ENCODE results near the gene MACROD2. TPM values are rescaled to one million over a fixed set of nuclear protein-coding genes. Genes with fewer than 3 reads are reported as not detected.

The MACROD2 gene
- total RNA-seq, 4 donors from 2014 or later = 4.6 to 33.0 (median 8.3) TPM

- Histone ChIP-seq H3K27me3 (no peaks in the 10 kb centered on the region), H3K27ac (no peak overlapping the region), H3K4me1 (no peaks in the 10 kb centered on the region), H3K36me3 (no peaks in the 10 kb centered on the region), H3K4me3 (no peak overlapping the region), H3K9me3 (no peaks in the 10 kb centered on the region)
- intact Hi-C loops (cut with DNase I; ENCODE audit: low total_unique reads) = no loop called here
- DNase-seq = no peak
- in situ Hi-C loops (cut with MboI; ENCODE audit: low pct_ligation_motif_present in 1 of 4, low pct_unique_long_range_greater_than_20kb in 1 of 4, low sequenced_read_pairs in 3 of 4) = no loop called here
- TF ChIP-seq EP300 (IDR thresholded peaks at IDR 0.05; ENCODE audit: low read depth) (no peak), POLR2AphosphoS5 (IDR thresholded peaks at IDR 0.05) (no peak), POLR2A (IDR thresholded peaks at IDR 0.05) (no peak), CTCF (IDR thresholded peaks at IDR 0.05) (no peak)
- WGBS, 2 donors (ENCODE audit: low coverage in 1 of 2) = 70% methylated on average over 1 of the region's 1 CpG; no CpG with 5 or more reads in 1 of the 2 donors
Observed at GRCh38 chr20:14935285-14935684, 940.0 kb downstream of the MACROD2 start.

- WGBS, 2 donors (ENCODE audit: low coverage in 1 of 2) = 71 to 73% methylated on average over 3 of the region's 3 CpGs
- Histone ChIP-seq H3K4me1 (no peaks in the 10 kb centered on the region), H3K36me3 (no peaks in the 10 kb centered on the region), H3K27ac (no peak overlapping the region), H3K27me3 (no peaks in the 10 kb centered on the region), H3K4me3 (no peak overlapping the region), H3K9me3 (no peaks in the 10 kb centered on the region)
- in situ Hi-C loops (cut with MboI; ENCODE audit: low pct_ligation_motif_present in 1 of 4, low pct_unique_long_range_greater_than_20kb in 1 of 4, low sequenced_read_pairs in 3 of 4) (no loop called here), intact Hi-C loops (cut with DNase I; ENCODE audit: low total_unique reads) (no loop called here)
- TF ChIP-seq POLR2A (IDR thresholded peaks at IDR 0.05) = no peak
- no peak for TF ChIP-seq CTCF (IDR thresholded peaks at IDR 0.05)
- TF ChIP-seq EP300 (IDR thresholded peaks at IDR 0.05; ENCODE audit: low read depth) = no peak
- TF ChIP-seq POLR2AphosphoS5 (IDR thresholded peaks at IDR 0.05) = no peak
- no peak for DNase-seq
Observed at GRCh38 chr20:14937021-14937420, 941.7 kb downstream of the MACROD2 start.

GRCh38 chr20:14937846-14938245 lies 942.5 kb downstream of the MACROD2 start:
- intact Hi-C loops (cut with DNase I; ENCODE audit: low total_unique reads) (no loop called here), in situ Hi-C loops (cut with MboI; ENCODE audit: low pct_ligation_motif_present in 1 of 4, low pct_unique_long_range_greater_than_20kb in 1 of 4, low sequenced_read_pairs in 3 of 4) (no loop called here)
- H3K27ac ChIP-seq = no peak overlapping the region
- no peak overlapping the region for H3K4me3 ChIP-seq
- no peaks in the 10 kb centered on the region for H3K36me3 ChIP-seq
- 67 to 74% methylated on average over 1 to 2 of the region's 2 CpGs for WGBS, 2 donors (ENCODE audit: low coverage in 1 of 2)
- DNase-seq = no peak
- TF ChIP-seq POLR2AphosphoS5 (IDR thresholded peaks at IDR 0.05) = no peak
- no peak for TF ChIP-seq POLR2A (IDR thresholded peaks at IDR 0.05)
- no peak for TF ChIP-seq EP300 (IDR thresholded peaks at IDR 0.05; ENCODE audit: low read depth)
- no peak for TF ChIP-seq CTCF (IDR thresholded peaks at IDR 0.05)
- H3K9me3 ChIP-seq = no peaks in the 10 kb centered on the region
- no peaks in the 10 kb centered on the region for H3K4me1 ChIP-seq
- H3K27me3 ChIP-seq = no peaks in the 10 kb centered on the region

GRCh38 chr20:14947536-14947935 lies 952.2 kb downstream of the MACROD2 start:
- in situ Hi-C loops (cut with MboI; ENCODE audit: low pct_ligation_motif_present in 1 of 4, low pct_unique_long_range_greater_than_20kb in 1 of 4, low sequenced_read_pairs in 3 of 4) = no loop called here
- no peak overlapping the region for H3K4me3 ChIP-seq
- no peaks in the 10 kb centered on the region for H3K4me1 ChIP-seq
- WGBS, 2 donors (ENCODE audit: low coverage in 1 of 2) = 86% methylated on average over 1 of the region's 1 CpG; no CpG with 5 or more reads in 1 of the 2 donors
- no peak for DNase-seq
- no peak for TF ChIP-seq POLR2AphosphoS5 (IDR thresholded peaks at IDR 0.05)
- no peak for TF ChIP-seq CTCF (IDR thresholded peaks at IDR 0.05)
- TF ChIP-seq EP300 (IDR thresholded peaks at IDR 0.05; ENCODE audit: low read depth) = no peak
- no peak for TF ChIP-seq POLR2A (IDR thresholded peaks at IDR 0.05)
- no peak overlapping the region for H3K27ac ChIP-seq
- no peaks in the 10 kb centered on the region for H3K36me3 ChIP-seq
- H3K27me3 ChIP-seq = no peaks in the 10 kb centered on the region
- intact Hi-C loops (cut with DNase I; ENCODE audit: low total_unique reads) = no loop called here
- H3K9me3 ChIP-seq = no peaks in the 10 kb centered on the region
